WI38 (cell line): ENCODE data around the gene FOSL2.

ENCODE experiments used
- H3K4me3 ChIP-seq: 2 replicates; pipeline ENCODE4 v1.5.1; 2011; ENCODE audit warnings: low read depth, mild to moderate bottlenecking, control low read depth, low read length
- TF ChIP-seq, protein P1 (sequence below): IDR thresholded peaks from 2 replicates; pipeline ENCODE4 v1.5.1; 2012; ENCODE audit warnings: low read depth, mild to moderate bottlenecking, control low read depth, low read length

FOSL2 gene

DNA sequence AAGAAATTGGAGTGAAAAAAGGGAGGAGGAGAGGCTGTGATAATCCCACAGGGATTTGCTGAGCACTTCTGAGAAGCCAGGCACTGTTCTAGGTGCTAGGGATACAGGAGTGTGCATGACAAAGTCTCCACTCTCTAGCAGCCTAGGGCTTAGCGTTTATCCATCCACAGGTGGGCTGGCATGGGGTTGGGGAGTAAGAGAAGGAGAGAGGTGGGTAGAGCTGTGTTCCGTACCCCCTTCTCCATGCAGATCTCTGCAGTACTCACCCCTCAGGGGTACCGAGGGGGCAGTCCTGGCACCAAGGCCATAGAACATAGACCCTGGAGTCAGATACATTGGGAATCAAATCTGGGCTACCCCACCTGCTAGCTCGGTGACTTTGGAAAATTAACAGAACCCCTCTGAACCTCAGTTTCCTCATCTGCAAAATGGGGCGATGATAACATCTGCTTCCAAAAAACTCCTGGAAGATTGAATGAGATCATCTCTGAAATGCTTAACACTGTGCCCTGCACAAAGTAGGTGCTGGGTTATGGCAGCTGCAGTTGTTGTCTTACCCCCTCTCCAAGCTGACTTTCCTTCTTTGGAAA, 18.6 kb downstream of the FOSL2 start:
- no peak overlapping the region for H3K4me3 ChIP-seq
- TF ChIP-seq, protein P1, sequence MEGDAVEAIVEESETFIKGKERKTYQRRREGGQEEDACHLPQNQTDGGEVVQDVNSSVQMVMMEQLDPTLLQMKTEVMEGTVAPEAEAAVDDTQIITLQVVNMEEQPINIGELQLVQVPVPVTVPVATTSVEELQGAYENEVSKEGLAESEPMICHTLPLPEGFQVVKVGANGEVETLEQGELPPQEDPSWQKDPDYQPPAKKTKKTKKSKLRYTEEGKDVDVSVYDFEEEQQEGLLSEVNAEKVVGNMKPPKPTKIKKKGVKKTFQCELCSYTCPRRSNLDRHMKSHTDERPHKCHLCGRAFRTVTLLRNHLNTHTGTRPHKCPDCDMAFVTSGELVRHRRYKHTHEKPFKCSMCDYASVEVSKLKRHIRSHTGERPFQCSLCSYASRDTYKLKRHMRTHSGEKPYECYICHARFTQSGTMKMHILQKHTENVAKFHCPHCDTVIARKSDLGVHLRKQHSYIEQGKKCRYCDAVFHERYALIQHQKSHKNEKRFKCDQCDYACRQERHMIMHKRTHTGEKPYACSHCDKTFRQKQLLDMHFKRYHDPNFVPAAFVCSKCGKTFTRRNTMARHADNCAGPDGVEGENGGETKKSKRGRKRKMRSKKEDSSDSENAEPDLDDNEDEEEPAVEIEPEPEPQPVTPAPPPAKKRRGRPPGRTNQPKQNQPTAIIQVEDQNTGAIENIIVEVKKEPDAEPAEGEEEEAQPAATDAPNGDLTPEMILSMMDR: no peak

DNA sequence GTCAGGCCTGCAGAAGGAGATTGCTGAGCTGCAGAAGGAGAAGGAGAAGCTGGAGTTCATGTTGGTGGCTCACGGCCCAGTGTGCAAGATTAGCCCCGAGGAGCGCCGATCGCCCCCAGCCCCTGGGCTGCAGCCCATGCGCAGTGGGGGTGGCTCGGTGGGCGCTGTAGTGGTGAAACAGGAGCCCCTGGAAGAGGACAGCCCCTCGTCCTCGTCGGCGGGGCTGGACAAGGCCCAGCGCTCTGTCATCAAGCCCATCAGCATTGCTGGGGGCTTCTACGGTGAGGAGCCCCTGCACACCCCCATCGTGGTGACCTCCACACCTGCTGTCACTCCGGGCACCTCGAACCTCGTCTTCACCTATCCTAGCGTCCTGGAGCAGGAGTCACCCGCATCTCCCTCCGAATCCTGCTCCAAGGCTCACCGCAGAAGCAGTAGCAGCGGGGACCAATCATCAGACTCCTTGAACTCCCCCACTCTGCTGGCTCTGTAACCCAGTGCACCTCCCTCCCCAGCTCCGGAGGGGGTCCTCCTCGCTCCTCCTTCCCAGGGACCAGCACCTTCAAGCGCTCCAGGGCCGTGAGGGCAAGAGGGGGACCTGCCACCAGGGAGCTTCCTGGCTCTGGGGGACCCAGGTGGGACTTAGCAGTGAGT, 19.4 kb downstream of the FOSL2 start:
- H3K4me3 ChIP-seq: no peak overlapping the region
- TF ChIP-seq, protein P1: no peak

DNA sequence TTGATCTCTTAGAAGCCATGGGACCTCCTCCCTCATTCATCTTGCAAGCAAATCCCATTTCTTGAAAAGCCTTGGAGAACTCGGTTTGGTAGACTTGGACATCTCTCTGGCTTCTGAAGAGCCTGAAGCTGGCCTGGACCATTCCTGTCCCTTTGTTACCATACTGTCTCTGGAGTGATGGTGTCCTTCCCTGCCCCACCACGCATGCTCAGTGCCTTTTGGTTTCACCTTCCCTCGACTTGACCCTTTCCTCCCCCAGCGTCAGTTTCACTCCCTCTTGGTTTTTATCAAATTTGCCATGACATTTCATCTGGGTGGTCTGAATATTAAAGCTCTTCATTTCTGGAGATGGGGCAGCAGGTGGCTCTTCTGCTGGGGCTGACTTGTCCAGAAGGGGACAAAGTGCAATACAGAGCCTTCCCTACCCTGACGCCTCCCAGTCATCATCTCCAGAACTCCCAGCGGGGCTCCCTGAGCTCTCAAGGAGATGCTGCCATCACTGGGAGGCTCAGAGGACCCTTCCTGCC, 20.0 kb downstream of the FOSL2 start:
- no peak overlapping the region for H3K4me3 ChIP-seq
- TF ChIP-seq, protein P1: no peak

DNA sequence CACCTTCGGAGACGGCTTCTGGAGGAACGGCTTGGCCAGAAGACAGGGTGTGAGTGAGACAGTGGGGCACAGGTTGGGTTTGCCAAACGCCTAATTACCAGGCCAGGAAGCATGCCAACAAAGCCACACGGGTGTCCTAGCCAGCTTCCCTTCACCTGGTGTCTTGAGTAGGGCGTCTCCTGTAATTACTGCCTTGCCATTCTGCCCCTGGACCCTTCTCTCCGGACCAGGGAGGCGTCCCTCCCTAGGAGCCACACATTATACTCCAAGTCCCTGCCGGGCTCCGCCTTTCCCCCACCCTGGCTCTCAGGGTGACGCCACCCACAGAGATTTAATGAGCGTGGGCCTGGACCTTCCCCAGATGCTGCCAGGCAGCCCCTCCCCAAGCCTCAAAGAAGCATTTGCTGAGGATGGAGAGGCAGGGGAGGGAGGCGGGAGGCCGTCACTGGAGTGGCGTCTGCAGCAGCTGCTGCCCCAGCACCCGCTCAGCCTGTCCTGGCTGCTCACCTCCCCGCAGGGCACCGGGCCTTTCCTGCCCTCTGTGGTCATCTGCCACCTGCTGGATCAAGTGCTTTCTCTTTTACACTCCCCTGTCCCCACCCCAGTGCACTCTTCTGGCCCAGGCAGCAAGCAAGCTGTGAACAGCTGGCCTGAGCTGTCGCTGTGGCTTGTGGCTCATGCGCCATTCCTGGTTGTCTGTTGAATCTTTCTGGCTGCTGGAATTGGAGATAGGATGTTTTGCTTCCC, 20.7 kb downstream of the FOSL2 start:
- TF ChIP-seq, protein P1: no peak
- H3K4me3 ChIP-seq: no peak overlapping the region

DNA sequence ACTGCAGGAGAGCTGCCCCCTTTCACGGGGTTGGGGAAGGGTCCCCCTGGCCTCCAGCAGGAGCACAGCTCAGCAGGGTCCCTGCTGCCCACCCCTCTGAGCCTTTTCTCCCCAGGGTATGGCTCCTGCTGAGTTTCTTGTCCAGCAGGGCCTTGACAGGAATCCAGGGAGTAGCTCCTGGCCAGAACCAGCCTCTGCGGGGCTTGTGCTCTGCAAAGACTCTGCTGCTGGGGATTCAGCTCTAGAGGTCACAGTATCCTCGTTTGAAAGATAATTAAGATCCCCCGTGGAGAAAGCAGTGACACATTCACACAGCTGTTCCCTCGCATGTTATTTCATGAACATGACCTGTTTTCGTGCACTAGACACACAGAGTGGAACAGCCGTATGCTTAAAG, 21.2 kb downstream of the FOSL2 start:
- TF ChIP-seq, protein P1: no peak
- H3K4me3 ChIP-seq: no peak overlapping the region

DNA sequence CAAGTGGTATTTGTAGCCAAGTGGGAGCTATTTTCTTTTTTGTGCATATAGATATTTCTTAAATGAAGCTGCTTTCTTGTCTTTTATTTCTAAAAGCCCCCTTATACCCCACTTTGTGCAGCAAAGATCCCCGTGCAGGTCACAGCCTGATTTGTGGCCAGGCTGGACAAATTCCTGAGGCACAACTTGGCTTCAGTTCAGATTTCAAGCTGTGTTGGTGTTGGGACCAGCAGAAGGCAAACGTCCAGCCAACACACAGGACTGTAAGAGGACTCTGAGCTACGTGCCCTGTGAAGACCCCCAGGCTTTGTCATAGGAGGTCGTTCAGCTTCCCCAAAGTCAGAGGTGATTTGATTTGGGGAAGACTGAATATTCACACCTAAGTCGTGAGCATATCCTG, 21.9 kb downstream of the FOSL2 start:
- no peak overlapping the region for H3K4me3 ChIP-seq
- TF ChIP-seq, protein P1: no peak

DNA sequence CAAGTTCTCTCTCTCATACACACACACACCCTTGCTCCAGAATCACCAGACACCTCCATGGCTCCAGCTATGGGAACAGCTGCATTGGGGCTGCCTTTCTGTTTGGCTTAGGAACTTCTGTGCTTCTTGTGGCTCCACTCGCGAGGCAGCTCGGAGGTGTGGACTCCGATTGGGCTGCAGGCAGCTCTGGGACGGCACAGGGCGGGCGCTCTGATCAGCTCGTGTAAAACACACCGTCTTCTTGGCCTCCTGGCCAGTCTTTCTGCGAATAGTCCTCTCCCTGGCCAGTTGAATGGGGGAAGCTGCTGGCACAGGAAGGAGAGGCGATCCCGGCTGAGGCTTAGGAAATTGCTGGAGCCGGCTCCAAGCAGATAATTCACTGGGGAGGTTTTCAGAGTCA, 22.4 kb downstream of the FOSL2 start:
- TF ChIP-seq, protein P1: no peak
- H3K4me3 ChIP-seq: no peak overlapping the region
